IPS-11a (cell line): ENCODE results near the gene LARP4B.

ENCODE experiments used
- H3K4me3 ChIP-seq: one replicate; pipeline ENCODE4 v1.5.1; 2013; ENCODE audit warnings: low read depth, low read length, control low read depth

LARP4B gene

GRCh38 chr10:839550-840205, 91.8 kb downstream of the LARP4B start:
- no peak overlapping the region for H3K4me3 ChIP-seq

GRCh38 chr10:836782-837181, 94.7 kb downstream of the LARP4B start:
- H3K4me3 ChIP-seq: no peak overlapping the region

GRCh38 chr10:834493-834892, 97.0 kb downstream of the LARP4B start:
- no peak overlapping the region for H3K4me3 ChIP-seq

GRCh38 chr10:829241-829640, 102.3 kb downstream of the LARP4B start:
- no peak overlapping the region for H3K4me3 ChIP-seq

DNA sequence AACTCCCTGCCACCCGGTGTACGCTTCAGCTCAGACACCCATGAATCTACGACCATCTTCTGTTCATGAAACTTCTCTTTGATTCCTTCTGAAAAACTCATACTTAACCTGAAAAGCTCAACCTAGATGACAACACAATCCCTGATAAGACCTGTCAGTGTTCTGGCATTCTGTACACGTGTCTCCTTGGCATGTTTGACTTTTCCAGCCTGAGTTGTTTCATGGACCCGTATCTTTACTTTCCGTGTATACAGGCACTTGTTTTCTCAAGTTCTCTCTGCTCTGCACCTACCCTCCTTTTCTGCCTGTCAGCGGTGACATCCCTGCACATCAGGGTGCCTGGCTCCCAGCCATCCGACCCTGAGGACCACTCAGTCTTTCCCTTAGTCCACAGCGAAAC, 103.3 kb downstream of the LARP4B start:
- H3K4me3 ChIP-seq: no peak overlapping the region

- no peak overlapping the region for H3K4me3 ChIP-seq
These were observed 106.6 kb downstream of the LARP4B start for GRCh38 chr10:824946-825345.

GRCh38 chr10:824497-824896, 107.0 kb downstream of the LARP4B start:
- H3K4me3 ChIP-seq: no peak overlapping the region

- H3K4me3 ChIP-seq: no peak overlapping the region
These were observed 108.7 kb downstream of the LARP4B start for GRCh38 chr10:822661-823367.

DNA sequence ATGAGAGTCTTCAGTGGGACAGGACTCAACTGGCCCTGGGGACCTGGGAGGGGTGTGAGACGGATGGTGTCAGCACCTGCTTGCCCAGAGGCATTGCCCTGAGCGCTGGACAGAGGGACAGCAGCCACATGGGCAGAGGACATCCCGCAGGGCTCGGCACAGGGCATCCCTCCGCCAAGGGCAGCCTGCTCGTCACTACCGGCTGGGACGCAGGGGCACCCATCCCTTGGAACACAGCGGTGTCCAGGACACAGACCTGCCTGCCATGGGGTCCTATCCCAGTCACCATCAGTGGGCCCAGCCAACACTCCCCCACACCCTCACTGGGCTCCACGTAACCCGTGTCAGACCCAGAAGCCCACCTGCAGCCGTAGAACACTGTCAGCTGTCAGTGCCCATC, 109.3 kb downstream of the LARP4B start:
- no peak overlapping the region for H3K4me3 ChIP-seq

- H3K4me3 ChIP-seq: no peak overlapping the region
These were observed 110.2 kb downstream of the LARP4B start for GRCh38 chr10:821322-821721.

GRCh38 chr10:819816-820215, 111.7 kb downstream of the LARP4B start:
- H3K4me3 ChIP-seq: no peak overlapping the region

- H3K4me3 ChIP-seq: no peak overlapping the region
These were observed 112.2 kb downstream of the LARP4B start for GRCh38 chr10:819326-819725.

- H3K4me3 ChIP-seq: no peak overlapping the region
These were observed 112.8 kb downstream of the LARP4B start for GRCh38 chr10:818526-819220.

DNA sequence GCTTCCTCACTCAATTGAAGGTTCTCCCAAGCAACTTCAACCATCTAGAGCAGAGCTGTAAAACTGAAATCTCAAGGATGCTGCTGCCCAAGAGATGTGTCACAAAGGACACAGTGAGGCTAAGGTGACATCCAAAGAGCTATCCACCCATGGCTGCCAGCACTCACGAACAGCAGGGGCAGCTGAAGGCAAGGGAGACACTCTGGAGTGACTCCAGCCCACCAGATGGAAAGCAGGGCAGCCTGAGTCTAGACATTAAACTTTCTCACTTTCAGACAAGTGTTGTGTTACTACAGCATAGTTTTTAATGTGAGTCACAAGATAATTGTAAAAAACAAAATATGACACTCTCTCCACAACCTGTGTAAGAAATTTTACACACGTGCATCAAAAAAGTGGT, 113.5 kb downstream of the LARP4B start:
- H3K4me3 ChIP-seq: no peak overlapping the region

GRCh38 chr10:817371-817770, 114.1 kb downstream of the LARP4B start:
- no peak overlapping the region for H3K4me3 ChIP-seq

DNA sequence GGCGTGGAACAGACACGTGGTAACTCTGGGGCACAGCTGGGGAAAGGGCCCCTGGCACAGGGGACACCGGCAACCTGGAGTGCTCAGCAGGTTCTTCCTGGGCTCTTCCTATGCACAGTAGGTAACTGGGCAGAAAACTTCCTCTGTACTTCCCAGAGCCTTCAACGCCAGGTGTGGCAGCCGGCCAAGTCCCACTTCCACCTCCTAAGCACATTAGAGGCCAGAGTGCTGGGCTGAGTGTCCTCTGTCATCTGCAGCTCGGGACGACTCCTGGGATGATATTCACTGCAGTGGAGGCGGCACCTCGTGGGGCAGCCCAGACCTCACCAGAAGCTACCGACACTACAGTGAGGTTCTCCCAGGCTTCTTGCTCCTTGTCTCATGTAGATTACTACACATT, 114.5 kb downstream of the LARP4B start:
- no peak overlapping the region for H3K4me3 ChIP-seq

GRCh38 chr10:816091-816477, 115.4 kb downstream of the LARP4B start:
- H3K4me3 ChIP-seq: no peak overlapping the region

GRCh38 chr10:815338-816090, 116.0 kb downstream of the LARP4B start:
- no peak overlapping the region for H3K4me3 ChIP-seq

GRCh38 chr10:814536-815302, 116.8 kb downstream of the LARP4B start:
- no peak overlapping the region for H3K4me3 ChIP-seq

GRCh38 chr10:813286-813685, 118.2 kb downstream of the LARP4B start:
- H3K4me3 ChIP-seq: no peak overlapping the region

GRCh38 chr10:812787-813186, 118.7 kb downstream of the LARP4B start:
- no peak overlapping the region for H3K4me3 ChIP-seq
